Endodermal cell (in vitro differentiated cells): ENCODE data around the gene OVCA2. TPM values are rescaled to one million over a fixed set of nuclear protein-coding genes. Genes with fewer than 3 reads are reported as not detected.

ENCODE experiments used
- DNase-seq: peaks from one replicate; pipeline ENCODE4 v3.0.0-alpha.2; 2017
- H3K27ac ChIP-seq: 2 replicates; pipeline ENCODE4 v1.5.1; 2013; ENCODE audit warnings: mild to moderate bottlenecking, low read depth, low read length, moderate library complexity
- H3K27me3 ChIP-seq: 2 replicates; pipeline ENCODE4 v1.6.1; 2013; ENCODE audit warnings: mild to moderate bottlenecking, low read length, moderate library complexity; ENCODE audit not compliant: insufficient read depth, control insufficient read depth, poor library complexity, severe bottlenecking
- H3K36me3 ChIP-seq: 2 replicates; pipeline ENCODE4 v1.7.0; 2013; ENCODE audit warnings: mild to moderate bottlenecking, low read length, moderate library complexity; ENCODE audit not compliant: control insufficient read depth, insufficient read depth
- H3K4me1 ChIP-seq: one replicate; pipeline ENCODE4 v1.7.0; 2013; ENCODE audit warnings: low read length; ENCODE audit not compliant: control insufficient read depth, insufficient read depth
- H3K4me3 ChIP-seq: 2 replicates; pipeline ENCODE4 v1.5.1; 2013; ENCODE audit warnings: mild to moderate bottlenecking, low read length, moderate library complexity
- H3K9ac ChIP-seq: 2 replicates; pipeline ENCODE4 v1.6.1; 2013; ENCODE audit warnings: mild to moderate bottlenecking, low read length, moderate library complexity; ENCODE audit not compliant: poor library complexity, severe bottlenecking; ENCODE audit errors: extremely low read depth
- H3K9me3 ChIP-seq: 2 replicates; pipeline ENCODE4 v1.6.1; 2013; ENCODE audit warnings: mild to moderate bottlenecking, low read length, moderate library complexity; ENCODE audit not compliant: control insufficient read depth
- H3K27ac Mint-ChIP-seq: 2 replicates; pipeline ENCODE4 v1.8.0; 2020; ENCODE audit warnings: mixed read lengths
- H3K27me3 Mint-ChIP-seq: 2 replicates; pipeline ENCODE4 v1.8.0; 2021; ENCODE audit warnings: mild to moderate bottlenecking, mixed read lengths; ENCODE audit not compliant: insufficient read depth
- H3K36me3 Mint-ChIP-seq: 2 replicates; pipeline ENCODE4 v1.8.0; 2020; ENCODE audit warnings: low read depth, mixed read lengths
- H3K4me1 Mint-ChIP-seq: 2 replicates; pipeline ENCODE4 v1.8.0; 2020; ENCODE audit warnings: mixed read lengths
- H3K4me3 Mint-ChIP-seq: 2 replicates; pipeline ENCODE4 v1.8.0; 2020; ENCODE audit warnings: mild to moderate bottlenecking, moderate library complexity, mixed read lengths
- H3K9me3 Mint-ChIP-seq: 2 replicates; pipeline ENCODE4 v1.8.0; 2020; ENCODE audit warnings: mild to moderate bottlenecking, mixed read lengths
- CTCF ChIP-seq: fragments of 200-600 bp; sonication (generic); conservative IDR thresholded peaks from 2 replicates; pipeline ENCODE4 v1.5.0; 2021; ENCODE audit warnings: antibody characterized with exemption, mild to moderate bottlenecking
- WGBS, 2 experiments: methylation state at CpG; one replicate each; pipeline versions ENCODE4 v1.1.5 to v1.1.7; 2013; ENCODE audit warnings: missing lambda C conversion rate in 2 of 2, mixed read lengths in 1 of 2; ENCODE audit not compliant: insufficient coverage in 1 of 2, insufficient read length in 1 of 2; 5-methylcytosine and 5-hydroxymethylcytosine counted together
- total RNA-seq, 2 donors: library from RNA; stranded (reverse); fragmentation: NEBNext Ultra II Directional in 1 of 2; extraction: Animal tissue kit (Norgen Biotek cat#: 25700) in 1 of 2; gene quantifications; 2 replicates in 1 of 2; 3 replicates in 1 of 2; pipeline ENCODE4 v1.2.1, GENCODE V29; 2021

Gene OVCA2
- total RNA-seq, 2 donors from 2014 or later, result 19.8 to 27.5 TPM

- Histone ChIP-seq H3K27ac (no peak within 1 kb of the TSS), H3K36me3 (peaks cover 7% of the 10 kb centered on the region), H3K9ac (peak within 1 kb of the TSS; percentile 75), H3K9me3 (no peaks in the 10 kb centered on the region), H3K4me3 (peak within 1 kb of the TSS; percentile 86), H3K4me1 (no peaks in the 10 kb centered on the region), H3K27me3 (peaks cover 11% of the 10 kb centered on the region)
- Mint-ChIP-seq H3K9me3 (peaks cover 4% of the 10 kb centered on the region), H3K27me3 (peaks cover 81% of the 10 kb centered on the region), H3K4me3 (peak within 1 kb of the TSS; percentile 72), H3K36me3 (no peaks in the 10 kb centered on the region), H3K4me1 (peaks cover 12% of the 10 kb centered on the region), H3K27ac (peak within 1 kb of the TSS; percentile 2)
- TF ChIP-seq CTCF, result no peak
- DNase-seq, result peak; percentile 90
- WGBS, 2 experiments, result 0% methylated on average over 11 to 47 of the region's 47 CpGs
Measured at GRCh38 chr17:2025220-2025621, 16.6 kb upstream of the OVCA2 start, which contains the start of gene RTN4RL1. Gene RTN4RL1 (minus strand): TSS chr17:2025334. CDS start chr17:2024865, 469 bp downstream.

GRCh38 chr17:2025622-2026309, 16.1 kb upstream of the OVCA2 start:
- peaks cover 1% of the 10 kb centered on the region for H3K4me1 ChIP-seq
- no peaks in the 10 kb centered on the region for H3K9me3 ChIP-seq
- peaks cover 4% of the 10 kb centered on the region for H3K36me3 ChIP-seq
- peaks cover 4% of the 10 kb centered on the region for H3K9me3 Mint-ChIP-seq
- DNase-seq, result peak; percentile 92
- H3K4me3 Mint-ChIP-seq, result peak overlapping the region; percentile 72
- no peaks in the 10 kb centered on the region for H3K36me3 Mint-ChIP-seq
- WGBS, 2 experiments, result 0 to 2% methylated on average over 5 to 55 of the region's 55 CpGs
- peak; percentile 77 for TF ChIP-seq CTCF
- H3K27me3 Mint-ChIP-seq, result peaks cover 76% of the 10 kb centered on the region
- H3K4me1 Mint-ChIP-seq, result peaks cover 12% of the 10 kb centered on the region
- no peak overlapping the region for H3K27ac ChIP-seq
- H3K27me3 ChIP-seq, result peaks cover 5% of the 10 kb centered on the region
- no peak overlapping the region for H3K9ac ChIP-seq
- peak overlapping the region; percentile 2 for H3K27ac Mint-ChIP-seq
- H3K4me3 ChIP-seq, result peak overlapping the region; percentile 86

GRCh38 chr17:2027528-2028233, 14.1 kb upstream of the OVCA2 start:
- Mint-ChIP-seq H3K4me1 (peaks cover 11% of the 10 kb centered on the region), H3K9me3 (peaks cover 4% of the 10 kb centered on the region), H3K27me3 (peaks cover 62% of the 10 kb centered on the region), H3K27ac (no peak overlapping the region), H3K36me3 (no peaks in the 10 kb centered on the region), H3K4me3 (no peak overlapping the region)
- Histone ChIP-seq H3K9me3 (no peaks in the 10 kb centered on the region), H3K9ac (no peak overlapping the region), H3K4me1 (peaks cover 4% of the 10 kb centered on the region), H3K27me3 (no peaks in the 10 kb centered on the region), H3K4me3 (no peak overlapping the region), H3K36me3 (no peaks in the 10 kb centered on the region), H3K27ac (no peak overlapping the region)
- TF ChIP-seq CTCF, result no peak
- no peak for DNase-seq
- 86 to 91% methylated on average over 3 to 11 of the region's 11 CpGs for WGBS, 2 experiments
